IPS-18a (cell line): ENCODE data around the gene RSPH6A.
A peak's percentile ranks its signal among the peaks of the same experiment; 100 is the strongest.

ENCODE experiments used
- H3K27ac ChIP-seq: one replicate; pipeline ENCODE4 v1.5.1; 2013; ENCODE audit warnings: low read length
- H3K27me3 ChIP-seq: one replicate; pipeline ENCODE4 v1.6.1; 2013; ENCODE audit warnings: mild to moderate bottlenecking, low read length; ENCODE audit not compliant: control insufficient read depth, insufficient read depth
- H3K36me3 ChIP-seq: one replicate; pipeline ENCODE4 v1.6.1; 2013; ENCODE audit warnings: low read depth, low read length; ENCODE audit not compliant: control insufficient read depth
- H3K4me1 ChIP-seq: one replicate; pipeline ENCODE4 v1.6.1; 2013; ENCODE audit warnings: low read depth, low read length; ENCODE audit not compliant: control insufficient read depth
- H3K4me3 ChIP-seq: one replicate; pipeline ENCODE4 v1.5.1; 2013; ENCODE audit warnings: low read length
- H3K9ac ChIP-seq: one replicate; pipeline ENCODE4 v1.6.1; 2013; ENCODE audit warnings: mild to moderate bottlenecking, low read length, moderate library complexity
- H3K9me3 ChIP-seq: one replicate; pipeline ENCODE4 v1.6.1; 2013; ENCODE audit warnings: low read depth, low read length; ENCODE audit not compliant: control insufficient read depth

RSPH6A gene

GRCh38 chr19:45824041-45824471 lies 8.9 kb upstream of the RSPH6A start:
- Histone ChIP-seq H3K9ac (no peak overlapping the region), H3K36me3 (peaks cover 65% of the 10 kb centered on the region), H3K9me3 (no peaks in the 10 kb centered on the region), H3K27me3 (no peaks in the 10 kb centered on the region), H3K27ac (no peak overlapping the region), H3K4me1 (no peaks in the 10 kb centered on the region), H3K4me3 (no peak overlapping the region)

DNA sequence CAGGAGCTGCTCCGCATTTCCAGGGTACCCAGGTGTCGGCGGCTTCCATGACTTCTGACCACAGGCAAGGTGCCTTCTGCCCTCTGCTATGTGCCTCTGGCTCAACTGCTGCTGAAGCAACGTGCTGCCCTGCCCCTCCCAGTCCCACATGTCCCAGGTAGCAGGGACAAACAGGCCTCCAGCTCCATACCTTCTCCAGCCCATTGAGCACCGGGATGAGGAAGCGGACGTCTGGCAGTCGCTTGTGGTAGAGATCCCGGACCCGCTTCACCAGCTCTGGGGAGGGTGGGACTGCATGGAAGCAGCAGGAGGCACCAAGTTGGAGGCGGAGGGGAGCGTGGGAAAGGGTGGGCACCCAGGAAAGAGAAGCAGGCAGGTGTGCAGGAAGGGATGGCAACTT lies 8.1 kb upstream of the RSPH6A start:
- Histone ChIP-seq H3K4me3 (no peak overlapping the region), H3K9me3 (no peaks in the 10 kb centered on the region), H3K36me3 (peaks cover 56% of the 10 kb centered on the region), H3K27me3 (no peaks in the 10 kb centered on the region), H3K4me1 (peaks cover 3% of the 10 kb centered on the region), H3K9ac (no peak overlapping the region), H3K27ac (no peak overlapping the region)

- peaks cover 52% of the 10 kb centered on the region for H3K36me3 ChIP-seq
- H3K9ac ChIP-seq, result no peak overlapping the region
- H3K4me3 ChIP-seq, result no peak overlapping the region
- H3K4me1 ChIP-seq, result peaks cover 8% of the 10 kb centered on the region
- no peak overlapping the region for H3K27ac ChIP-seq
- no peaks in the 10 kb centered on the region for H3K9me3 ChIP-seq
- H3K27me3 ChIP-seq, result no peaks in the 10 kb centered on the region
These were observed 7.6 kb upstream of the RSPH6A start for GRCh38 chr19:45822716-45823115.

GRCh38 chr19:45821570-45821969 lies 6.5 kb upstream of the RSPH6A start:
- no peak overlapping the region for H3K27ac ChIP-seq
- no peak overlapping the region for H3K4me3 ChIP-seq
- H3K9me3 ChIP-seq, result no peaks in the 10 kb centered on the region
- H3K4me1 ChIP-seq, result peaks cover 17% of the 10 kb centered on the region
- H3K9ac ChIP-seq, result no peak overlapping the region
- peaks cover 42% of the 10 kb centered on the region for H3K36me3 ChIP-seq
- no peaks in the 10 kb centered on the region for H3K27me3 ChIP-seq

- H3K9me3 ChIP-seq, result no peaks in the 10 kb centered on the region
- H3K36me3 ChIP-seq, result peaks cover 40% of the 10 kb centered on the region
- no peak overlapping the region for H3K27ac ChIP-seq
- H3K4me1 ChIP-seq, result peaks cover 21% of the 10 kb centered on the region
- no peak overlapping the region for H3K4me3 ChIP-seq
- no peak overlapping the region for H3K9ac ChIP-seq
- no peaks in the 10 kb centered on the region for H3K27me3 ChIP-seq
These were observed 6.0 kb upstream of the RSPH6A start for GRCh38 chr19:45821103-45821521.

GRCh38 chr19:45820413-45821102 lies 5.5 kb upstream of the RSPH6A start:
- H3K4me1 ChIP-seq, result peaks cover 21% of the 10 kb centered on the region
- no peak overlapping the region for H3K9ac ChIP-seq
- no peaks in the 10 kb centered on the region for H3K9me3 ChIP-seq
- no peak overlapping the region for H3K4me3 ChIP-seq
- H3K36me3 ChIP-seq, result peaks cover 34% of the 10 kb centered on the region
- H3K27ac ChIP-seq, result no peak overlapping the region
- H3K27me3 ChIP-seq, result no peaks in the 10 kb centered on the region

DNA sequence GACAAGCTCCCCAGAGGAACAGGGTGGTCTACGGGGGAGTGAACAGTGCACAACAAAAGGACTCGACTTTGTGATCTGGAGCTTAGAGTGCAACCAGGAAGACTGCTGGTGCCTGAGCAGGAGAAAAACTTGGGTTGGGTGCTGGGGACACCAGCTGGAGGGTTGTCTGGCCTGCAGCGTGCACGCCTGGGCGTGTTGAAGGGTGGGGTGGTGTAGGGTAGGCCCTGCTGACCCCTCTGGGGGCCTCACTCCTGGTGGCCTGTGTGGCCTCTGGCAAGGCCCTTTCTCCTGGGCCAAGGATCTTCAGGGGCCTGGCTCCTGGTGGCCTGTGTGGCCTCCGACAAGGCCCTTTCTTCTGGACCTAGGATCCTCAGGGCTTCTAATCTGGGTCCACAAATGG lies 4.7 kb upstream of the RSPH6A start:
- no peak overlapping the region for H3K9ac ChIP-seq
- H3K27me3 ChIP-seq, result no peaks in the 10 kb centered on the region
- H3K4me1 ChIP-seq, result peaks cover 21% of the 10 kb centered on the region
- H3K36me3 ChIP-seq, result peaks cover 27% of the 10 kb centered on the region
- no peaks in the 10 kb centered on the region for H3K9me3 ChIP-seq
- H3K4me3 ChIP-seq, result no peak overlapping the region
- H3K27ac ChIP-seq, result no peak overlapping the region

DNA sequence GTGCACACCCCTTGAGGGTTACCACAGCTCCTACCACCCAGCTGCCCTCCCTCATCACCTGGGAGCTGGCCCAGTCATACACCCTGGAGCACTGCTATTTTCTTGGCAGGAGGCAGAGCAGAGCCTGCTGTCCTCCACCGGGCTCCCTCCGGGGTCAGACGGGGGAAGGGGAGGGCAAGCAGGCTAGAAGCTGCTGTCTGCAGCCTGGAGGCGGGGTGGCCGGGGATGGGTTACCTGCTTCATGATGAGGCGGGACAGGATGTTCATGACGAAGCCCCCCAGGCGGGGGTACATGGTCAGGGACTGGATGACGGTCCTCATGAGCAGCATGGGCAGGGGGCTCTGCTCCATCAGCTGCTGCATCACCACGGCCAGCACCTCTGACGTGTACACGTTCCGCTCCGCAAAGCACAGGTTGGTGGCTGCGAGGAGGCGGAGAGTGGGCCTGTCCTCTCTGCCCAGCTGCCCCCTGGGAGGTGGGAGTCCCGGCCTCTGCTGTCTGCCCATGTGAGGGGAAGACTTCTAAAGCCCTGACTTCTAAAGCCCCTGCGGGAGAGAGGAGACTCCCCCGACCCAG lies 2.7 kb upstream of the RSPH6A start:
- no peaks in the 10 kb centered on the region for H3K27me3 ChIP-seq
- H3K36me3 ChIP-seq, result peaks cover 8% of the 10 kb centered on the region
- H3K27ac ChIP-seq, result no peak overlapping the region
- H3K9ac ChIP-seq, result no peak overlapping the region
- H3K9me3 ChIP-seq, result no peaks in the 10 kb centered on the region
- H3K4me1 ChIP-seq, result peaks cover 21% of the 10 kb centered on the region
- peak overlapping the region; percentile 3 for H3K4me3 ChIP-seq

- peaks cover 21% of the 10 kb centered on the region for H3K4me1 ChIP-seq
- no peaks in the 10 kb centered on the region for H3K9me3 ChIP-seq
- no peaks in the 10 kb centered on the region for H3K27me3 ChIP-seq
- peak overlapping the region; percentile 65 for H3K4me3 ChIP-seq
- H3K9ac ChIP-seq, result peak overlapping the region; percentile 82
- H3K36me3 ChIP-seq, result peaks cover 3% of the 10 kb centered on the region
- peak overlapping the region; percentile 89 for H3K27ac ChIP-seq
These were observed 2.1 kb upstream of the RSPH6A start for GRCh38 chr19:45817010-45817724.

- Histone ChIP-seq H3K9ac (peak overlapping the region; percentile 82), H3K9me3 (no peaks in the 10 kb centered on the region), H3K4me3 (peak overlapping the region; percentile 65), H3K27ac (peak overlapping the region; percentile 89), H3K27me3 (no peaks in the 10 kb centered on the region), H3K4me1 (peaks cover 21% of the 10 kb centered on the region), H3K36me3 (peaks cover 2% of the 10 kb centered on the region)
These were observed 1.3 kb upstream of the RSPH6A start for GRCh38 chr19:45816236-45817009.

GRCh38 chr19:45815481-45816216 lies 541 bp upstream of the RSPH6A start:
- H3K27ac ChIP-seq, result peak overlapping the region; percentile 89
- H3K4me1 ChIP-seq, result peaks cover 21% of the 10 kb centered on the region
- H3K9ac ChIP-seq, result peak overlapping the region; percentile 82
- H3K4me3 ChIP-seq, result peak overlapping the region; percentile 65
- H3K36me3 ChIP-seq, result no peaks in the 10 kb centered on the region
- H3K9me3 ChIP-seq, result no peaks in the 10 kb centered on the region
- no peaks in the 10 kb centered on the region for H3K27me3 ChIP-seq
